Gastroesophageal sphincter (tissue), 3 donors: Measurements from ENCODE around the gene GALNS.

Experiments used
- POLR2A ChIP-seq, 2 donors: fragments of 450-650 bp; IDR thresholded peaks; one replicate each; pipeline ENCODE4 v1.6.1; 2017; ENCODE audit warnings: antibody characterized with exemption in 2 of 2, mild to moderate bottlenecking in 2 of 2, moderate library complexity in 1 of 2
- POLR2AphosphoS5 ChIP-seq: sonication (generic); formaldehyde crosslinking; IDR thresholded peaks from one replicate; pipeline ENCODE4 v1.6.1; 2017; ENCODE audit warnings: antibody characterized with exemption
- TF ChIP-seq, protein P1 (sequence below), 4 experiments: fragments of 200-600 bp in 2 of 4; fragments of 450-650 bp in 2 of 4; sonication (generic) in 1 of 4; IDR thresholded peaks; one replicate each; pipeline ENCODE4 v1.5.1; 2017 to 2019; ENCODE audit warnings: antibody characterized with exemption in 4 of 4, mild to moderate bottlenecking in 2 of 4, moderate library complexity in 2 of 4

DNA sequence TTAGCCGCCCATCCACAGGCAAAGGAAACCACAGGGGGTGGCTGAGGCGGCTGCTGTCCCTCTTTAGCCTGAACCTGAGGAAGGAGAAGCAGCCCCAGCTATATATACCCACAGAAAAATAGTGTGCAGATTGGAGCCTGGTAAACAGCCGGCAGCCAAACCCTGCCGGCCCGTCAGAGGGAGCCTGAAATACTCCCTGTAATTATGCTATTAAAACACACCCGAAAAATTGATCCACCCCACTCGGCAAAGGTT lies 78.5 kb downstream of the GALNS start:
- no peak for TF ChIP-seq POLR2A (IDR thresholded peaks at IDR 0.05)
- TF ChIP-seq, protein P1, sequence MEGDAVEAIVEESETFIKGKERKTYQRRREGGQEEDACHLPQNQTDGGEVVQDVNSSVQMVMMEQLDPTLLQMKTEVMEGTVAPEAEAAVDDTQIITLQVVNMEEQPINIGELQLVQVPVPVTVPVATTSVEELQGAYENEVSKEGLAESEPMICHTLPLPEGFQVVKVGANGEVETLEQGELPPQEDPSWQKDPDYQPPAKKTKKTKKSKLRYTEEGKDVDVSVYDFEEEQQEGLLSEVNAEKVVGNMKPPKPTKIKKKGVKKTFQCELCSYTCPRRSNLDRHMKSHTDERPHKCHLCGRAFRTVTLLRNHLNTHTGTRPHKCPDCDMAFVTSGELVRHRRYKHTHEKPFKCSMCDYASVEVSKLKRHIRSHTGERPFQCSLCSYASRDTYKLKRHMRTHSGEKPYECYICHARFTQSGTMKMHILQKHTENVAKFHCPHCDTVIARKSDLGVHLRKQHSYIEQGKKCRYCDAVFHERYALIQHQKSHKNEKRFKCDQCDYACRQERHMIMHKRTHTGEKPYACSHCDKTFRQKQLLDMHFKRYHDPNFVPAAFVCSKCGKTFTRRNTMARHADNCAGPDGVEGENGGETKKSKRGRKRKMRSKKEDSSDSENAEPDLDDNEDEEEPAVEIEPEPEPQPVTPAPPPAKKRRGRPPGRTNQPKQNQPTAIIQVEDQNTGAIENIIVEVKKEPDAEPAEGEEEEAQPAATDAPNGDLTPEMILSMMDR (IDR thresholded peaks at IDR 0.05) = no peak
- TF ChIP-seq POLR2AphosphoS5 = no peak
